HCT116 (cell line): ENCODE measurements around the gene PIGA. TPM values are rescaled to one million over a fixed set of nuclear protein-coding genes. Genes with fewer than 3 reads are reported as not detected.

Experiments
- ATAC-seq: fragments of 200-7000 bp; cut with Tn5 transposase; 2 replicates; pipeline ENCODE4 v1.9.1; 2020; ENCODE audit warnings: mild to moderate bottlenecking, moderate library complexity
- BruUV-seq: library from RNA; stranded (reverse); fragments of 400-500 nt; replicated peaks from 2 replicates; lab custom pipeline; 2021; lab: Mats Ljungman, UMichigan
- CTCF ChIA-PET: fragments of 300-600 bp; sonication (Branson Sonifier 250); formaldehyde crosslinking; loops from one replicate; lab custom pipeline; 2021; ENCODE audit warnings: antibody characterized with exemption; lab: Charles Lee
- POLR2A ChIA-PET: fragments of 300-600, 350-600 bp; sonication (Branson Sonifier 250); formaldehyde crosslinking; loops from one replicate; lab custom pipeline; 2021; ENCODE audit warnings: antibody characterized with exemption; lab: Charles Lee
- RAD21 ChIA-PET, 2 experiments: fragments of 300-600 bp; sonication (Branson Sonifier 250); formaldehyde crosslinking; loops; one replicate each; lab custom pipeline; 2023; ENCODE audit warnings: low total read pairs in 2 of 2; ENCODE audit not compliant: uncharacterized antibody in 2 of 2, unreplicated experiment in 2 of 2, low non-redundant PET in 1 of 2; lab: Charles Lee
- DNase-seq: peaks from one replicate; pipeline ENCODE4 v3.0.0-alpha.2; 2010; ENCODE audit warnings: low read depth, low spot score
- H2AFZ ChIP-seq: fragments of 200-600 bp; shearing (Covaris generic), sonication (generic); 2 replicates; pipeline ENCODE4 v1.6.1; 2017; ENCODE audit warnings: low read depth, mixed run types, mixed read lengths, antibody characterized with exemption, low read length; ENCODE audit not compliant: poor library complexity, severe bottlenecking
- H3K27ac ChIP-seq: 2 replicates; pipeline ENCODE4 v1.5.1; 2012; ENCODE audit warnings: low read depth, low read length
- H3K27me3 ChIP-seq: fragments of 200-600 bp; sonication (generic); 2 replicates; pipeline ENCODE4 v1.6.1; 2016; ENCODE audit warnings: mixed run types, low read length, mixed read lengths; ENCODE audit not compliant: insufficient read depth
- H3K36me3 ChIP-seq, 2 experiments: fragments of 200-500 bp in 1 of 2; fragments of 200-600 bp in 1 of 2; sonication (Bioruptor generic) in 1 of 2; sonication (generic) in 1 of 2; 2 replicates each; pipeline versions ENCODE4 v1.5.1 to v1.6.1; 2014 to 2016; ENCODE audit warnings: low read length in 2 of 2, inconsistent platforms in 1 of 2, mixed read lengths in 1 of 2, mixed run types in 1 of 2; ENCODE audit not compliant: insufficient read depth in 2 of 2, control insufficient read depth in 1 of 2
- H3K4me1 ChIP-seq, 2 experiments: fragments of 200-600 bp in 1 of 2; sonication (generic) in 1 of 2; 2 replicates each; pipeline versions ENCODE4 v1.5.1 to v1.6.1; 2012 to 2017; ENCODE audit warnings: low read length in 2 of 2, inconsistent platforms in 1 of 2, mild to moderate bottlenecking in 1 of 2, mixed read lengths in 1 of 2, mixed run types in 1 of 2, moderate library complexity in 1 of 2; ENCODE audit not compliant: insufficient read depth in 2 of 2, control insufficient read depth in 1 of 2
- H3K4me2 ChIP-seq: fragments of 200-600 bp; sonication (generic); 2 replicates; pipeline ENCODE4 v1.6.1; 2017; ENCODE audit warnings: mixed run types, low read length, mixed read lengths
- H3K4me3 ChIP-seq, 2 experiments: fragments of 200-600 bp in 1 of 2; sonication (generic) in 1 of 2; replicated peaks in 1 of 2; 2 replicates each; pipeline ENCODE4 v1.5.1; 2011 to 2016; ENCODE audit warnings: low read length in 2 of 2, control low read depth in 1 of 2, low read depth in 1 of 2, mild to moderate bottlenecking in 1 of 2, mixed read lengths in 1 of 2, mixed run types in 1 of 2
- H3K79me2 ChIP-seq: fragments of 200-600 bp; sonication (generic); 2 replicates; pipeline ENCODE4 v1.6.1; 2017; ENCODE audit warnings: mild to moderate bottlenecking, mixed run types, low read length, moderate library complexity, mixed read lengths; ENCODE audit not compliant: insufficient read depth
- H3K9ac ChIP-seq: fragments of 200-600 bp; sonication (generic); 2 replicates; pipeline ENCODE4 v1.6.1; 2016; ENCODE audit warnings: low read length, mixed read lengths
- H3K9me2 ChIP-seq: fragments of 200-600 bp; sonication (generic), shearing (Covaris generic); 2 replicates; pipeline ENCODE4 v1.6.1; 2017; ENCODE audit warnings: mixed run types, mild to moderate bottlenecking, moderate library complexity; ENCODE audit not compliant: insufficient read depth
- H3K9me3 ChIP-seq, 2 experiments: fragments of 200-500 bp in 1 of 2; fragments of 200-600 bp in 1 of 2; sonication (Bioruptor generic) in 1 of 2; sonication (generic) in 1 of 2; 2 replicates each; pipeline ENCODE4 v1.6.1; 2014 to 2017; ENCODE audit warnings: low read length in 2 of 2, mixed read lengths in 2 of 2, inconsistent platforms in 1 of 2, low read depth in 1 of 2, mild to moderate bottlenecking in 1 of 2, mixed run types in 1 of 2, moderate library complexity in 1 of 2; ENCODE audit not compliant: control insufficient read depth in 1 of 2, insufficient read depth in 1 of 2
- H4K20me1 ChIP-seq: fragments of 200-600 bp; sonication (generic), shearing (Covaris generic); 2 replicates; pipeline ENCODE4 v1.6.1; 2017; ENCODE audit warnings: mixed run types, mild to moderate bottlenecking, moderate library complexity; ENCODE audit not compliant: insufficient read depth
- ATF3 ChIP-seq: IDR thresholded peaks from 2 replicates; pipeline ENCODE4 v1.6.1; 2012
- CBX3 ChIP-seq: IDR thresholded peaks from 2 replicates; pipeline ENCODE4 v1.6.1; 2012; ENCODE audit warnings: low read depth
- CEBPB ChIP-seq: IDR thresholded peaks from 2 replicates; pipeline ENCODE4 v1.6.1; 2012; ENCODE audit warnings: low read depth
- EZH2phosphoT487 ChIP-seq: fragments of 200-600 bp; IDR thresholded peaks from 2 replicates; pipeline ENCODE4 v1.6.1; 2018; ENCODE audit warnings: antibody characterized with exemption, borderline replicate concordance
- FOSL1 ChIP-seq: IDR thresholded peaks from 2 replicates; pipeline ENCODE4 v1.6.1; 2012; ENCODE audit warnings: low read depth
- POLR2A ChIP-seq: IDR thresholded peaks from 2 replicates; pipeline ENCODE4 v1.7.0; 2011; ENCODE audit warnings: borderline replicate concordance; ENCODE audit not compliant: insufficient read depth, insufficient read length; ENCODE audit errors: extremely low read depth
- SRF ChIP-seq: IDR thresholded peaks from 2 replicates; pipeline ENCODE4 v1.6.1; 2012; ENCODE audit warnings: low read depth
- YY1 ChIP-seq: IDR thresholded peaks from 2 replicates; pipeline ENCODE4 v1.6.1; 2011; ENCODE audit warnings: low read length, low read depth, moderate library complexity, mild to moderate bottlenecking; ENCODE audit not compliant: insufficient replicate concordance; ENCODE audit errors: extremely low read depth
- ZBTB33 ChIP-seq: IDR thresholded peaks from 2 replicates; pipeline ENCODE4 v1.6.1; 2011; ENCODE audit warnings: mild to moderate bottlenecking, low read length, moderate library complexity; ENCODE audit not compliant: insufficient replicate concordance; ENCODE audit errors: extremely low read depth
- ZFX ChIP-seq: fragments of 450-650 bp; IDR thresholded peaks from 2 replicates; pipeline ENCODE4 v1.6.1; 2017
- intact Hi-C: fragments of 100-400 bp; cut with micrococcal nuclease; formaldehyde crosslinking; loops from 2 replicates; pipeline ENCODE4 v1.10.0; 2022
- total RNA-seq: library from RNA; stranded (reverse); gene quantifications from one replicate; pipeline ENCODE4 v1.2.1, GENCODE V29; 2021; ENCODE audit not compliant: unreplicated experiment

PIGA gene
- total RNA-seq, 1 experiment from 2014 or later, result 12.7 TPM

GRCh38 chrX:15359701-15360100, 24.4 kb upstream of the PIGA start:
- POLR2A ChIA-PET, result no interaction called here

More at GRCh38 chrX:15359701-15360100, 24.4 kb upstream of the PIGA start:
- Histone ChIP-seq H3K4me1 (no peaks in the 10 kb centered on the region), H3K9me3 (no peaks in the 10 kb centered on the region), H3K27me3 (no peaks in the 10 kb centered on the region), H3K4me2 (no peak overlapping the region), H3K79me2 (no peaks in the 10 kb centered on the region), H4K20me1 (no peaks in the 10 kb centered on the region), H2AFZ (no peak overlapping the region), H3K36me3 (no peaks in the 10 kb centered on the region), H3K9me2 (no peaks in the 10 kb centered on the region), H3K27ac (no peak overlapping the region), H3K9ac (no peak overlapping the region), H3K4me3 (no peak overlapping the region)
- RAD21 ChIA-PET, result no interaction called here
- intact Hi-C loops, result loop anchor here (5.0 kb wide), 1 partner anchor 108 kb away; no protein-coding TSS in a partner anchor
- DNase-seq (no peak), ATAC-seq (no peak)
- CTCF ChIA-PET, result no interaction called here
- TF ChIP-seq SRF (no peak), CBX3 (no peak), YY1 (no peak), ATF3 (no peak), ZBTB33 (no peak), ZFX (no peak), EZH2phosphoT487 (no peak), FOSL1 (no peak), POLR2A (no peak), CEBPB (no peak)
- BruUV-seq, result no TSS peak
